B cell (primary cell): Measurements from ENCODE around the gene EP300. TPM values are rescaled to one million over a fixed set of nuclear protein-coding genes. Genes with fewer than 3 reads are reported as not detected.
A peak's percentile ranks its signal among the peaks of the same experiment; 100 is the strongest.

Experiments
- ATAC-seq: fragments of 200-7000 bp; cut with Tn5 transposase; one replicate; pipeline ENCODE4 v1.10.0; 2021; ENCODE audit warnings: low read depth, mild to moderate bottlenecking, moderate number of reproducible peaks, moderate library complexity
- CTCF ChIA-PET: fragments of 350-600 bp; sonication (Branson Sonifier 250); formaldehyde crosslinking; loops from one replicate; lab custom pipeline; 2021; ENCODE audit warnings: antibody characterized with exemption, inconsistent platforms; lab: Charles Lee
- POLR2A ChIA-PET: fragments of 350-600 bp; sonication (Branson Sonifier 250); formaldehyde crosslinking; loops from one replicate; lab custom pipeline; 2021; ENCODE audit warnings: antibody characterized with exemption; lab: Charles Lee
- DNase-seq: peaks from one replicate; pipeline ENCODE4 v3.0.0; 2013
- H2AFZ ChIP-seq: 2 replicates; pipeline ENCODE4 v1.6.1; 2012; ENCODE audit warnings: mild to moderate bottlenecking, low read depth, low read length; ENCODE audit not compliant: insufficient read depth, poor library complexity, severe bottlenecking
- H3K27ac ChIP-seq, 2 donors: 1 replicate in 1 of 2; 2 replicates in 1 of 2; pipeline ENCODE4 v1.5.1; 2012 to 2013; ENCODE audit warnings: low read length in 2 of 2, mild to moderate bottlenecking in 2 of 2, moderate library complexity in 1 of 2
- H3K27me3 ChIP-seq, 4 experiments: fragments of 200-600 bp in 1 of 4; sonication (generic) in 1 of 4; replicated peaks in 1 of 4; 1 replicate in 2 of 4; 2 replicates in 2 of 4; pipeline versions ENCODE4 v1.6.1 to v1.7.0; 2013 to 2016; ENCODE audit warnings: low read length in 3 of 4, mild to moderate bottlenecking in 2 of 4, mixed read lengths in 1 of 4, moderate library complexity in 1 of 4; ENCODE audit not compliant: insufficient read depth in 4 of 4, control insufficient read depth in 3 of 4; ENCODE audit errors: control extremely low read depth in 1 of 4
- H3K36me3 ChIP-seq, 2 experiments: replicated peaks in 1 of 2; 1 replicate in 1 of 2; 2 replicates in 1 of 2; pipeline versions ENCODE4 v1.6.1 to v1.7.1; 2013; ENCODE audit warnings: low read length in 1 of 2; ENCODE audit not compliant: insufficient read depth in 2 of 2, control insufficient read depth in 1 of 2; ENCODE audit errors: control extremely low read depth in 1 of 2, extremely low read depth in 1 of 2
- H3K4me1 ChIP-seq, 2 donors: fragments of 200-600 bp in 1 of 2; sonication (generic) in 1 of 2; 1 replicate in 1 of 2; 2 replicates in 1 of 2; pipeline versions ENCODE4 v1.5.1 to v1.6.1; 2013 to 2017; ENCODE audit warnings: low read length in 2 of 2; ENCODE audit not compliant: control insufficient read depth in 2 of 2, insufficient read depth in 2 of 2
- H3K4me2 ChIP-seq: replicated peaks from 2 replicates; pipeline ENCODE3; 2012; ENCODE audit warnings: mild to moderate bottlenecking, low read depth, low read length; ENCODE audit not compliant: poor library complexity, severe bottlenecking
- H3K4me3 ChIP-seq, 5 experiments: fragments of 200-600 bp in 1 of 5; sonication (generic) in 1 of 5; 1 replicate in 3 of 5; 2 replicates in 2 of 5; pipeline versions ENCODE4 v1.5.1 to v1.7.0; 2011 to 2016; ENCODE audit warnings: low read length in 4 of 5, mild to moderate bottlenecking in 4 of 5, low read depth in 2 of 5, control low read depth in 1 of 5, moderate library complexity in 1 of 5; ENCODE audit not compliant: insufficient read depth in 1 of 5; ENCODE audit errors: control extremely low read depth in 1 of 5, extremely low read depth in 1 of 5
- H3K79me2 ChIP-seq: fragments of 200-600 bp; sonication (generic); one replicate; pipeline ENCODE4 v1.6.0; 2016; ENCODE audit warnings: low read length; ENCODE audit not compliant: control insufficient read depth, insufficient read depth
- H3K9ac ChIP-seq: fragments of 200-600 bp; sonication (generic); 2 replicates; pipeline ENCODE4 v1.6.1; 2017; ENCODE audit warnings: mild to moderate bottlenecking, low read length, moderate library complexity
- H3K9me3 ChIP-seq, 3 donors: one replicate each; pipeline versions ENCODE4 v1.6.1 to v1.7.1; 2013; ENCODE audit warnings: low read length in 2 of 3; ENCODE audit not compliant: control insufficient read depth in 2 of 3, insufficient read depth in 1 of 3; ENCODE audit errors: control extremely low read depth in 1 of 3
- H4K20me1 ChIP-seq: 2 replicates; pipeline ENCODE4 v1.6.0; 2012; ENCODE audit warnings: mild to moderate bottlenecking, low read length; ENCODE audit not compliant: insufficient read depth, control insufficient read depth, poor library complexity, severe bottlenecking
- H3K27ac Mint-ChIP-seq: one replicate; pipeline ENCODE4 v1.8.0; 2021; ENCODE audit warnings: mixed read lengths
- H3K27me3 Mint-ChIP-seq: one replicate; pipeline ENCODE4 v1.8.0; 2021; ENCODE audit warnings: mixed read lengths
- H3K4me1 Mint-ChIP-seq: one replicate; pipeline ENCODE4 v1.8.0; 2021; ENCODE audit warnings: mixed read lengths
- H3K4me3 Mint-ChIP-seq: one replicate; pipeline ENCODE4 v1.8.0; 2021; ENCODE audit warnings: mixed read lengths
- H3K9me3 Mint-ChIP-seq: one replicate; pipeline ENCODE4 v1.8.0; 2022; ENCODE audit warnings: mixed read lengths; ENCODE audit not compliant: insufficient read depth
- EZH2 ChIP-seq: IDR thresholded peaks from 2 replicates; pipeline ENCODE4 v1.6.1; 2012; ENCODE audit warnings: borderline replicate concordance, low read depth, mild to moderate bottlenecking, moderate library complexity, low read length; ENCODE audit not compliant: insufficient read depth, poor library complexity, severe bottlenecking
- WGBS: methylation state at CpG from one replicate; pipeline ENCODE4 v1.1.5; 2013; ENCODE audit warnings: missing lambda C conversion rate; ENCODE audit not compliant: insufficient coverage; 5-methylcytosine and 5-hydroxymethylcytosine counted together
- intact Hi-C: fragments of 100-400 bp; cut with micrococcal nuclease; formaldehyde crosslinking; loops from one replicate; pipeline ENCODE4 v1.10.0; 2022
- polyA plus RNA-seq: library from polyadenylated mRNA; depleted of rRNA; stranded (reverse); fragments of >200 nt; gene quantifications from 2 replicates; pipeline ENCODE4 v1.2.3, GENCODE V29; 2012
- total RNA-seq, 2 donors: library from RNA; stranded (reverse); fragments of 120-200 nt in 1 of 2; gene quantifications; 1 replicate in 1 of 2; 2 replicates in 1 of 2; pipeline versions ENCODE4 v1.2.3 to v1.2.4, GENCODE V29; 2013 to 2022
- TF ChIP-seq, protein P1 (sequence below): fragments of 200-600 bp; IDR thresholded peaks from one replicate; pipeline ENCODE4 v1.8.0; 2022; ENCODE audit warnings: antibody characterized with exemption, mild to moderate bottlenecking

The EP300 gene
- total and polyA plus RNA-seq, 2 donors (not counting 1 experiment from before 2014, with no cell fraction given): 73.3 to 185 TPM

DNA sequence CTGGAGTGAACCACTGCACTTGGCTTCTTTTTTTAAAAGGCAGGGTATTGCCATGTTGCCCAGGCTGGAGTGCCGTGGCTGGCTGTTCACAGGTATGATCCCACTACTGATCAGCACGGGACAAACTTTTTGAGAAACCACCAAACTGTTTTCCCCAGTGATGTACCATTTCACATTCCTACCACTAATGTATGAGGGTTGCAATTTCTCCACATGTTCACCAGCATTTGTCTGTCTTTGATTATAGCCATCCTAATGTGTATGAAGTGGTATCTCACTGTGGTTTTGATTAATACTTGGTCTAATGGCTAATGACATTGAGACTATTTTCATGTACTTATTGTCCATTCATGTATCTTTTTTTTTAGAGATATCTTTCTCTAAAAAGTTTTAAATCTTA, 41.5 kb upstream of the EP300 start:
- Mint-ChIP-seq H3K9me3 (no peaks in the 10 kb centered on the region), H3K27me3 (no peaks in the 10 kb centered on the region), H3K4me3 (no peak overlapping the region), H3K27ac (no peak overlapping the region), H3K4me1 (no peaks in the 10 kb centered on the region)
- Histone ChIP-seq H3K36me3 (no peaks in the 10 kb centered on the region), H3K4me1 (no peaks in the 10 kb centered on the region), H3K9me3 (no peaks in the 10 kb centered on the region), H3K4me2 (no peak overlapping the region), H3K79me2 (no peaks in the 10 kb centered on the region), H4K20me1 (no peaks in the 10 kb centered on the region), H3K27me3 (no peaks in the 10 kb centered on the region), H2AFZ (no peak overlapping the region), H3K4me3 (no peak overlapping the region), H3K9ac (no peak overlapping the region), H3K27ac (no peak overlapping the region)
- DNase-seq (no peak), ATAC-seq (no peak)
- POLR2A ChIA-PET: no interaction called here
- TF ChIP-seq, protein P1, sequence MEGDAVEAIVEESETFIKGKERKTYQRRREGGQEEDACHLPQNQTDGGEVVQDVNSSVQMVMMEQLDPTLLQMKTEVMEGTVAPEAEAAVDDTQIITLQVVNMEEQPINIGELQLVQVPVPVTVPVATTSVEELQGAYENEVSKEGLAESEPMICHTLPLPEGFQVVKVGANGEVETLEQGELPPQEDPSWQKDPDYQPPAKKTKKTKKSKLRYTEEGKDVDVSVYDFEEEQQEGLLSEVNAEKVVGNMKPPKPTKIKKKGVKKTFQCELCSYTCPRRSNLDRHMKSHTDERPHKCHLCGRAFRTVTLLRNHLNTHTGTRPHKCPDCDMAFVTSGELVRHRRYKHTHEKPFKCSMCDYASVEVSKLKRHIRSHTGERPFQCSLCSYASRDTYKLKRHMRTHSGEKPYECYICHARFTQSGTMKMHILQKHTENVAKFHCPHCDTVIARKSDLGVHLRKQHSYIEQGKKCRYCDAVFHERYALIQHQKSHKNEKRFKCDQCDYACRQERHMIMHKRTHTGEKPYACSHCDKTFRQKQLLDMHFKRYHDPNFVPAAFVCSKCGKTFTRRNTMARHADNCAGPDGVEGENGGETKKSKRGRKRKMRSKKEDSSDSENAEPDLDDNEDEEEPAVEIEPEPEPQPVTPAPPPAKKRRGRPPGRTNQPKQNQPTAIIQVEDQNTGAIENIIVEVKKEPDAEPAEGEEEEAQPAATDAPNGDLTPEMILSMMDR: no peak
- WGBS: 83% methylated on average over 1 of the region's 2 CpGs
- CTCF ChIA-PET: no interaction called here
- intact Hi-C loops: no loop called here

- TF ChIP-seq, protein P1: no peak
- TF ChIP-seq EZH2: no peak
- H3K4me1 ChIP-seq: no peaks in the 10 kb centered on the region
- no peaks in the 10 kb centered on the region for H3K36me3 ChIP-seq
- H3K9me3 Mint-ChIP-seq: no peaks in the 10 kb centered on the region
- 85% methylated on average over 5 of the region's 8 CpGs for WGBS
- no peaks in the 10 kb centered on the region for H3K79me2 ChIP-seq
- no peak overlapping the region for H3K27ac Mint-ChIP-seq
- H3K4me2 ChIP-seq: no peak overlapping the region
- H3K4me3 Mint-ChIP-seq: no peak overlapping the region
- intact Hi-C loops: no loop called here
- no peak overlapping the region for H3K9ac ChIP-seq
- H3K9me3 ChIP-seq: no peaks in the 10 kb centered on the region
- no peaks in the 10 kb centered on the region for H3K4me1 Mint-ChIP-seq
- H4K20me1 ChIP-seq: no peaks in the 10 kb centered on the region
- H3K27ac ChIP-seq: no peak overlapping the region
- no peak for ATAC-seq
- no peaks in the 10 kb centered on the region for H3K27me3 ChIP-seq
- H3K4me3 ChIP-seq: no peak overlapping the region
- CTCF ChIA-PET: no interaction called here
- POLR2A ChIA-PET: no interaction called here
- H2AFZ ChIP-seq: peak overlapping the region; percentile 6
- no peaks in the 10 kb centered on the region for H3K27me3 Mint-ChIP-seq
- no peak for DNase-seq
These were observed 39.5 kb upstream of the EP300 start for GRCh38 chr22:41052661-41053490.
